Measurements from ENCODE around the gene HAUS7.

DNA sequence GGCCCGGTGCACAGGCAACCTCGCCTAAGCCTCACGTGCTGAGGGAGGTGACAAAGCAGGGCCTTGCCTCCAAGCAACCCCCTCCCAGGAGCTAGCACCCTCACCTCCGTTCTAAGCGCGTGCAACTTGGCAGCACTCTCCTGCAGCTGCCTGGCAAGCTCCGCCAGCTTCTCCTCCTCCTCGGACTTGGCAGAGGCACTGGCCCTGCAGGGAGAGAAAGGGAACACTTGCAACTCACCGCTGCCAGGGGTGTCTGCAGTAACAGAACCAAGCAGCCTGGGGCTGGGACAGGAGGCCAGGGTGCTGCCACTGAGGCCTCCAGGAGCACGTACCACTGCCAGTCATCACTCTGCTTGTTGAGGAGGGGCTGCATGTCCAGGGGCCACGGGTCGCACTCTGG, 14.2 kb downstream of the HAUS7 start:
- TF ChIP-seq, protein P1, sequence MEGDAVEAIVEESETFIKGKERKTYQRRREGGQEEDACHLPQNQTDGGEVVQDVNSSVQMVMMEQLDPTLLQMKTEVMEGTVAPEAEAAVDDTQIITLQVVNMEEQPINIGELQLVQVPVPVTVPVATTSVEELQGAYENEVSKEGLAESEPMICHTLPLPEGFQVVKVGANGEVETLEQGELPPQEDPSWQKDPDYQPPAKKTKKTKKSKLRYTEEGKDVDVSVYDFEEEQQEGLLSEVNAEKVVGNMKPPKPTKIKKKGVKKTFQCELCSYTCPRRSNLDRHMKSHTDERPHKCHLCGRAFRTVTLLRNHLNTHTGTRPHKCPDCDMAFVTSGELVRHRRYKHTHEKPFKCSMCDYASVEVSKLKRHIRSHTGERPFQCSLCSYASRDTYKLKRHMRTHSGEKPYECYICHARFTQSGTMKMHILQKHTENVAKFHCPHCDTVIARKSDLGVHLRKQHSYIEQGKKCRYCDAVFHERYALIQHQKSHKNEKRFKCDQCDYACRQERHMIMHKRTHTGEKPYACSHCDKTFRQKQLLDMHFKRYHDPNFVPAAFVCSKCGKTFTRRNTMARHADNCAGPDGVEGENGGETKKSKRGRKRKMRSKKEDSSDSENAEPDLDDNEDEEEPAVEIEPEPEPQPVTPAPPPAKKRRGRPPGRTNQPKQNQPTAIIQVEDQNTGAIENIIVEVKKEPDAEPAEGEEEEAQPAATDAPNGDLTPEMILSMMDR (IDR thresholded peaks at IDR 0.05; ENCODE audit: low read depth, low read length, poor library complexity, severe bottlenecking) = no peak
- TF ChIP-seq EZH2phosphoT487 (IDR thresholded peaks at IDR 0.05; ENCODE audit: borderline replicate concordance, low read length) = no peak
